Measurements from ENCODE around the gene ATP8A2.

GRCh38 chr13:25902891-25903341, 531.1 kb downstream of the ATP8A2 start:
- TF ChIP-seq POLR2A (IDR thresholded peaks at IDR 0.05), result no peak
- TF ChIP-seq, protein P1, sequence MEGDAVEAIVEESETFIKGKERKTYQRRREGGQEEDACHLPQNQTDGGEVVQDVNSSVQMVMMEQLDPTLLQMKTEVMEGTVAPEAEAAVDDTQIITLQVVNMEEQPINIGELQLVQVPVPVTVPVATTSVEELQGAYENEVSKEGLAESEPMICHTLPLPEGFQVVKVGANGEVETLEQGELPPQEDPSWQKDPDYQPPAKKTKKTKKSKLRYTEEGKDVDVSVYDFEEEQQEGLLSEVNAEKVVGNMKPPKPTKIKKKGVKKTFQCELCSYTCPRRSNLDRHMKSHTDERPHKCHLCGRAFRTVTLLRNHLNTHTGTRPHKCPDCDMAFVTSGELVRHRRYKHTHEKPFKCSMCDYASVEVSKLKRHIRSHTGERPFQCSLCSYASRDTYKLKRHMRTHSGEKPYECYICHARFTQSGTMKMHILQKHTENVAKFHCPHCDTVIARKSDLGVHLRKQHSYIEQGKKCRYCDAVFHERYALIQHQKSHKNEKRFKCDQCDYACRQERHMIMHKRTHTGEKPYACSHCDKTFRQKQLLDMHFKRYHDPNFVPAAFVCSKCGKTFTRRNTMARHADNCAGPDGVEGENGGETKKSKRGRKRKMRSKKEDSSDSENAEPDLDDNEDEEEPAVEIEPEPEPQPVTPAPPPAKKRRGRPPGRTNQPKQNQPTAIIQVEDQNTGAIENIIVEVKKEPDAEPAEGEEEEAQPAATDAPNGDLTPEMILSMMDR (IDR thresholded peaks at IDR 0.05 in 4 of 5, conservative IDR thresholded peaks at IDR 0.05 in 1 of 5), result no peak
